ENCODE results near the gene RGS7.
A peak's percentile ranks its signal among the peaks of the same experiment; 100 is the strongest.
"Not testable (repeated sequence)": the region's sequence is repeated elsewhere in the genome, so short reads cannot be mapped to it uniquely, and the experiment has no call there.

The RGS7 gene

GRCh38 chr1:241203817-241204216 lies 153.2 kb downstream of the RGS7 start:
- no peak for DNase-seq

GRCh38 chr1:241202401-241202800 lies 154.6 kb downstream of the RGS7 start:
- DNase-seq = no peak

- DNase-seq = no peak
Observed at GRCh38 chr1:241186716-241187115, 170.3 kb downstream of the RGS7 start.

DNA sequence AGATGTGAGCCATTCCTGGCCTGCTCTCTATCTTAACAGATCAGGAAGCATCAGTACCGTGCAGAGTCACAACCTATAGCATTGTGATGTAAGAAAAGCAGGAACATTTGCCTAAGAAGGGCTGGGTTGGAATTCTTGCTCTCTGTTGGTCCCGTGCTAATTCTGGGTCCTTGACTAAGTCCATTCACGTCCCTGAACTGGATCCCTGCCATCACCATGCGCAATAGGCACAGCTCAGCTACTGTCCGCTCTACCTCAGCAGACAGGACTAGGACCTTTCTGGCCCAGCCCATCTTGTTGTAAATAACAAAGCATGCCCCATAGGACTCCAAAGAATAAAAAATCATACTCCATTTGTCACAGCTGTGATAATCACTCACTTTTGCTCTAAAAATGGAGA lies 175.0 kb downstream of the RGS7 start:
- DNase-seq = no peak

- no peak for DNase-seq
Observed at GRCh38 chr1:241181471-241181870, 175.5 kb downstream of the RGS7 start.

GRCh38 chr1:241180569-241180968 lies 176.4 kb downstream of the RGS7 start:
- DNase-seq = no peak

GRCh38 chr1:241177660-241178059 lies 179.3 kb downstream of the RGS7 start:
- no peak for DNase-seq

DNA sequence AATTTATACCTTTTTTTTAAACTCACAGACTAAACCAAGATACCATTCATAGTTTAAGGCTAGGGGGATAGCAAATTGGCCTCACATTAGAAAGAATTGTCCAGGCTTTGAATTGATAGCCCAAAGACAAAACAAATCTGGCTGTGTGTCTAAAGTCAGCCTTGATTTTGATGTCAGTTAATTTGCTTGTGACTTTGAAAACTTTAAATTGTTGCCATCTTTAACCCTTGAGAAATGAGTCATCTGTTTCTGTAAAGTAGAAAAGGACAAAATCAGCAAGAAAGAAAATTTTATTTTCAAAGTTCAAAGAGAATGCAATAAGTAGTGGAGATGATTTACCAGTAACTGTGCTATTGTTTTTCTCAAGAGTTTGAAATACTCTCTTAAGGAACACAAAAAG lies 184.5 kb downstream of the RGS7 start:
- DNase-seq = no peak

GRCh38 chr1:241171991-241172390 lies 185.0 kb downstream of the RGS7 start:
- no peak for DNase-seq

DNA sequence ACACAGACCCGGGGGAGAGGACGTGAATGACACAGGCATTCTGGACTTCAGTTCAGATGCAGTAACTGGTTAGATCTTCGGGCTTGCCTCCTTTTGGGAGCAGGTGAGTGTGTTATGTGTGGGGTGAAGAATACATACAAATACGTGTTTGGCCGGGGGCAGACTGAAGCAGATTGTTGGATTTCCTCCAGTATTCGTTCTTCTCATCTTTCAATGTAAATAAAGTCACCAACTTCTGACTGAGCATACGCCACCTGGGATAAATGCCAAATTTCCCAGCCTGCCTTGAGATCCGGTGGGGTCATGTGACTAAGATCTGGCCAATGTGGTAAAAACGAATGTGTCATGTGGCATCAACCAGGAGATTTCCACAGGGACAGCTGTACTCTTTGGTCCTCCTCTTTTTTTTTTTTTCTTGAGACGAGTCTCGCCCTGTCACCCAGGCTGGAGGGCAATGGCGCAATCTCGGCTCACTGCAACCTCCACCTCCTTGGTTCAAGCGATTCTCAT lies 189.8 kb downstream of the RGS7 start:
- no peak for DNase-seq

- DNase-seq = no peak
Observed at GRCh38 chr1:241166625-241167024, 190.4 kb downstream of the RGS7 start.

GRCh38 chr1:241165256-241165655 lies 191.7 kb downstream of the RGS7 start:
- DNase-seq = not testable (repeated sequence)

- DNase-seq = no peak
Observed at GRCh38 chr1:241163363-241163762, 193.6 kb downstream of the RGS7 start.

DNA sequence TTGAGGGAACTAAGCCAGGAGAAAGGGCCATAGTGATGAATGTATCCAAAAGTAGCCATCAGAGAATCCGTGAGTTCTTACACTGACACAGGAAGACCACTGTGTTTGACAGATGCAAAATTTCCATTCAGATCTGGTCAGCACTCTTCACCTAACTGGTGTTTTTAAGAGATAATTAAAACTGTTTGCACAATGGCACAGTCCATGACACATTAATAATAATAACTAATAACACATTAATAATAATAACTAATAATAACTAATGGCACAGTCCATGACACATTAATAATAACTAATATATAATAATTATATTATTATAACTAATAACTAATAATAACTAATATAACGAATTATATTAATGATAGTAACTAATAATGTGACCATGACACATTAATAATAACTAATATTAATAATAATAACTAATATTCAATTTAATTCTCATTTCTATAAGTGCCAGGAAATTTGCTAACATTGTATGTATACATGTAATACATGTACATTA lies 195.8 kb downstream of the RGS7 start:
- DNase-seq = no peak

- DNase-seq = no peak
Observed at GRCh38 chr1:241157435-241157834, 199.6 kb downstream of the RGS7 start.

- peak; percentile 9 for DNase-seq
Observed at GRCh38 chr1:241156231-241156965, 200.6 kb downstream of the RGS7 start.

DNA sequence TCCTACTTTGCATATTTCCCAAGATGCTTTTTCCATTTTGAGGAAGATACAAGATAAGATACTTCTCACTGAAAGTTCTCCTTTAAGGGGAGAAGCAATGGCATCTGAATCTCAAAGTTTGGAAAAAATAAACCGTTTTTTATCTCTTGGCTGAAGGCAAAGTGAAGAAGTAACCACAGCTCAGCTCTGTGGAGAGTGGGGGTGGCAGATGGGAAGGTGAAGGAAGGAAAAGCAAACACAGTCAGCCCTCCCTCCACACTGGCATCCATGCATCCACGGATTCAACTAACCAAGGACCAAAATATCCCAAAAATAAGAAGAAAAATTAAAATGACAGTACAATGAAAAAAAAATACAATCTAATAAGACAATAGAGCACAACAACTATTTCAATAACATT lies 211.1 kb downstream of the RGS7 start:
- no peak for DNase-seq

GRCh38 chr1:241143765-241144442 lies 213.1 kb downstream of the RGS7 start:
- no peak for DNase-seq

- DNase-seq = no peak
Observed at GRCh38 chr1:241142493-241142892, 214.5 kb downstream of the RGS7 start.

GRCh38 chr1:241141646-241142045 lies 215.4 kb downstream of the RGS7 start:
- DNase-seq = not testable (repeated sequence)

DNA sequence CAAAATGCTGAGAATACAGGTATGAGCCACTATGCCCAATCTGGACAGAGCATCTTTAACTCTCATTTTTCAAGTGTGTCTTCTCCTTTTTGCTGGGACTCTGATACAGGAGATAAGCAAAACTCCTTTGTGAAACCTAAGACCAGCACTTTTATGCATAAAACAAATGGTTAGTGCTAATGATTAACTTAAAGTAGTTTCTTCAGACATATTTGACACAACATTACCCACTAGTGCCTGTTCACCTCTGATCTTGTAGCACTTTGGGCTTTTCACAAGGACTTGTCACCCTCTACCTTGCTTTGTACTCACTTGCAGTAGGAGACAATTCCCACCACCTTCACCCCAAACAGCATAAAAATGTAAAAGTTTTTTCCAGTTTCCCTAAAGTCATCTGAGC lies 216.3 kb downstream of the RGS7 start:
- DNase-seq = no peak

- no peak for DNase-seq
Observed at GRCh38 chr1:241139047-241139446, 218.0 kb downstream of the RGS7 start.

DNA sequence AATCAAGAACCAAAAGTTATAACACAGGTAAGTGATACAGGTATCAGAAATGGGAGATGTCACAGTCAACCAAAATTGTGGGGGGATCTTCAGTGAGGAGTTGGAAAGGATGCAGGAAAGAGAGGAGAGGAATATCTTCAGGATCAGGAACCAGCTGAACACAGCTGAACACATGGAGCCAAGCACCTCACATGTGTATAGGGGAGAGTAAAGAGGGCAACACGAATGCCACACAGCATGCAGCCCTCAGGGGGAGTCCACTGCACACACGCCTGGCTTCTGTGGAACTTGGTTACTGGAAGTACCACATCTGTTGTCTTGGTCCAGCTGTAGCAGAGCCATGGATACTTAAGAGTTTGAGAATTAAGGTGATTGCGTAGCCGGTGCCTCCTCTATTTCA lies 218.8 kb downstream of the RGS7 start:
- no peak for DNase-seq

GRCh38 chr1:241136389-241136788 lies 220.6 kb downstream of the RGS7 start:
- DNase-seq = no peak
